Stimulated activated CD4-positive, alpha-beta T cell treated with anti-CD3 and anti-CD28 coated beads, Interleukin-12 subunit alpha, Interleukin-12 subunit beta, amount 100 ng/mL, for 4 hours (primary cell): ENCODE results near the gene FRMD3.

Experiments
- DNase-seq: peaks from one replicate; pipeline ENCODE4 v3.0.0-alpha.2; 2020

The FRMD3 gene

GRCh38 chr9:83327323-83327722, 210.9 kb downstream of the FRMD3 start:
- no peak for DNase-seq

- no peak for DNase-seq
These were observed 215.1 kb downstream of the FRMD3 start for GRCh38 chr9:83323148-83323547.

GRCh38 chr9:83322438-83322837, 215.8 kb downstream of the FRMD3 start:
- DNase-seq = no peak

GRCh38 chr9:83317244-83317643, 221.0 kb downstream of the FRMD3 start:
- DNase-seq = no peak

GRCh38 chr9:83315649-83316048, 222.6 kb downstream of the FRMD3 start:
- DNase-seq = no peak

GRCh38 chr9:83313781-83314180, 224.4 kb downstream of the FRMD3 start:
- DNase-seq = no peak

GRCh38 chr9:83312537-83312936, 225.7 kb downstream of the FRMD3 start:
- no peak for DNase-seq

- no peak for DNase-seq
These were observed 231.0 kb downstream of the FRMD3 start for GRCh38 chr9:83307066-83307724.

- DNase-seq = no peak
These were observed 233.5 kb downstream of the FRMD3 start for GRCh38 chr9:83304686-83305085.

- DNase-seq = no peak
These were observed 238.6 kb downstream of the FRMD3 start for GRCh38 chr9:83299571-83299970.

- no peak for DNase-seq
These were observed 239.1 kb downstream of the FRMD3 start for GRCh38 chr9:83299094-83299493.

GRCh38 chr9:83296123-83296522, 242.1 kb downstream of the FRMD3 start:
- DNase-seq = no peak

- DNase-seq = no peak
These were observed 243.4 kb downstream of the FRMD3 start for GRCh38 chr9:83294816-83295215.

- DNase-seq = no peak
These were observed 247.0 kb downstream of the FRMD3 start for GRCh38 chr9:83291196-83291595.

GRCh38 chr9:83290692-83291091, 247.5 kb downstream of the FRMD3 start:
- no peak for DNase-seq

- DNase-seq = no peak
These were observed 251.2 kb downstream of the FRMD3 start for GRCh38 chr9:83287021-83287420.

- no peak for DNase-seq
These were observed 252.6 kb downstream of the FRMD3 start for GRCh38 chr9:83285445-83286225.

- DNase-seq = no peak
These were observed 253.5 kb downstream of the FRMD3 start for GRCh38 chr9:83284746-83285145.

- DNase-seq = no peak
These were observed 254.7 kb downstream of the FRMD3 start for GRCh38 chr9:83283528-83283927.

GRCh38 chr9:83281306-83282255, 256.6 kb downstream of the FRMD3 start:
- DNase-seq = no peak

GRCh38 chr9:83280790-83281189, 257.4 kb downstream of the FRMD3 start:
- no peak for DNase-seq

- DNase-seq = no peak
These were observed 257.9 kb downstream of the FRMD3 start for GRCh38 chr9:83280268-83280667.

- DNase-seq = no peak
These were observed 263.4 kb downstream of the FRMD3 start for GRCh38 chr9:83274787-83275186.
